HG03558 (cell line): Measurements from ENCODE around the gene SGSM1.

ENCODE experiments used
- ATAC-seq: cut with Tn5 transposase; IDR thresholded peaks from one replicate; pipeline ENCODE4 v1.9.1; 2021; ENCODE audit warnings: moderate number of reproducible peaks; ENCODE audit not compliant: unreplicated experiment; ENCODE audit errors: extremely low read depth

SGSM1 gene

DNA sequence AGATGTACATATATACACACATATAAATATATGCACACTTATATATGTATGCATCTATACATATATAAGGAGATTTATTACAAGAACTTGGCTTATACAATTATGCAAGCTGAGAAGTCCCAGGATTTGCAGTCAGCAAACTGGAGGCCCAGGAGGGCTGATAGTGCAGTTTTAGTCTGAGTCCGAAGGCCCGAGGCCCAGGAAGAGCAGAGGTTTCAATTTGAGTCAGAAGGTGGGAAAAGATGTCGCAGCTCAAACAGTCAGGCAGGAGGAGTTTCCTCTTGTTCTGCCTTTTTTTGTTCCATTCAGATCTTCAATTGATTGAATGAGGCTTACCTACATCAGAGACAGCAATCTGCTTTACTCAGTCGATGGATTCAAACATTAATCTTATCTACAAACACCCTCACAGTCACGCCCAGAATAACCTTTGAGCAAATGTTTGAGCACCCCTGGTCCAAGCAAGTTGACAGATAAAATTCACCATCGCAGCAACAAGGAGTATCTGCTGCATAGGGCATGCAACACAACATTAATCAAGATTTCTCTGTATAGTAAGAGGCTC, 4.0 kb upstream of the SGSM1 start:
- no peak for ATAC-seq

DNA sequence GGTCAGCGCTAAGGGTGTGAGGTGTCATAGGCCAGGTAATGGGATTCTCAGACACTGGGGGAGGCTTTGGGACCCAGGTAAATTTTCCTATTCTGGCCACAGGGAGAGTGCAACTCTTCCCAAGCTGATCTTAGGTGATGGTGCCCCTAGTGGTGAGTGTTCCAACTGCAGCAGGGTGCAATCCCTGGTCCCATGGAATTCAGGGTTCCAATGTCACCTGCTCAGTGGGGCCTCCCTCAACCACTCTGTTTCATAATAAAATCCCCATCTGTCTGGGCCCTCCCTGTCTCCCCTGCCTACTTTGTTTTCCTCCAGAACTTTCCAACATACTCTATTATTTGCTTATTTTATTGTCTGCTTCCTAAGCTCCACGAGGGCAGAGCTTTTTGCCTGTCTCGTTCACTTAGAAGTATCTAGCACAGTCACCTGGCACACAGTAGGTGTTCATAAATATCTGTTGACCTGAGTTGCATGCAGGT, 2.9 kb upstream of the SGSM1 start:
- no peak for ATAC-seq

DNA sequence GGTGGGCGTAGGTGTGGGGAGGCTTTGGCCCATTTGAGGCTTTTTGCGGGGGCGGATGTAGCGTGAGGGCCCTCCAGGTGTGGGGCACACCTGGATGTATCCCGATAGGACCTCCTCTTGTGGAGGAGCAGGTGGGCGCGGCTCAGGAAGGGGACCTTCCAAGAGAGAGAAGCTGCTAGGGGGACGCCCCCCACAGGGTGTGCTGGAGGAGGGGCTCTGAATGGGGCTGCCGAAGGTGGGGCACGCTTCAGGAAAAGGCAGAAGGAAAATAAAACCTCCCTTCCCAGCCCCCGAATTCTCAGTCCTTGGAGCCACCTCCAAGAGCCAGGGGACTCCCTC, 621 bp downstream of the SGSM1 start:
- no peak for ATAC-seq

DNA sequence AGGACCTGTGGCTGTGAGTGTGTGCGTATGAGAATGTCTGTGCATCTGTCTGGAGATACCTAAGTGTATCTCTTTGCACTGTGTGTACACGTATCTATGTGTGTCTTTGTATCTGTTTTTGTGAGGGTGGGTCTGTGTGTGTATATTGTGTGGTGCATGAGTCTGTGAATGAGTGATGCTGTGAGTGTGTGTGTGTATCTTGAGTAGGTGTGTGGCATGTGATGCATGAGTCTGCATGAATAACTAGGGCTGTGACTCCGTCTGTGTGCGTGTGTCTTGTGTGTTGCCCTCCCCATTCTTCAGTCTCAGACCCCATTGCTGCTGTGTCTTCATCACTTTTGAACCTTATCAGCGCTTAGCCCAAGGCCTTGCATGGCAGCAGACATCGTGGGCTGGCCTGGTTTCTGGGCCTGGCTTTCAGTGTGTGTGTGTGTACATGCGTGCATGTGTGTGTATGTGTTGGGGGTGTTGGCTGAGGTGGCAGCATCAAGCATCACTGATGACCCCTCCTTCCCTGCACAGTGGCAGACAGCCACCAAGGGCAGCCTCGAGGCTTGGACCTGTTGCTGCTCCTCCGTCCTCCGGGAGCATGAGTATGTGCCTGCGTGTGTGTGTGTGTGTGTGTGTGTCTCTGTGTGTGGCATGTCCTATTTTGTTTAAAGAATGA, 1.4 kb downstream of the SGSM1 start:
- no peak for ATAC-seq

DNA sequence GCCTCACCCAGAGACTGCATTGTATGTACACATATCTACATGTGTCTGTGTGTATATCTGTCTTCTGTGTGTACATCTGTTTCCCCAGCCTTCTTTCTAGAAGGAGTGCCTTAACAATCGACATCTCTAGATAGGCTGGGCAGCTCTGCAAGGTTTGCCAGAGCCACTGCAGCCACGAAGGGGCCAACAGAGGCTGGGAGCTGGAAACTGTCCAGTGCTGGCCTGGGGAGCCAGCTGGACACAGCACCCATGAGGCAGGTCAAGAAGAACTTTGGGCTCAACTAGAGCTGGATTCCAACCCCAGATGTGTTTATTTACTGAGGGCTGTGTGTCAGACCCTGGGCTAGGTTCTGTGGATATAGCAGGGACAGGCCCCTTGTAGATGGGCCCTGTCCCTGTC, 3.3 kb downstream of the SGSM1 start:
- ATAC-seq, result no peak

DNA sequence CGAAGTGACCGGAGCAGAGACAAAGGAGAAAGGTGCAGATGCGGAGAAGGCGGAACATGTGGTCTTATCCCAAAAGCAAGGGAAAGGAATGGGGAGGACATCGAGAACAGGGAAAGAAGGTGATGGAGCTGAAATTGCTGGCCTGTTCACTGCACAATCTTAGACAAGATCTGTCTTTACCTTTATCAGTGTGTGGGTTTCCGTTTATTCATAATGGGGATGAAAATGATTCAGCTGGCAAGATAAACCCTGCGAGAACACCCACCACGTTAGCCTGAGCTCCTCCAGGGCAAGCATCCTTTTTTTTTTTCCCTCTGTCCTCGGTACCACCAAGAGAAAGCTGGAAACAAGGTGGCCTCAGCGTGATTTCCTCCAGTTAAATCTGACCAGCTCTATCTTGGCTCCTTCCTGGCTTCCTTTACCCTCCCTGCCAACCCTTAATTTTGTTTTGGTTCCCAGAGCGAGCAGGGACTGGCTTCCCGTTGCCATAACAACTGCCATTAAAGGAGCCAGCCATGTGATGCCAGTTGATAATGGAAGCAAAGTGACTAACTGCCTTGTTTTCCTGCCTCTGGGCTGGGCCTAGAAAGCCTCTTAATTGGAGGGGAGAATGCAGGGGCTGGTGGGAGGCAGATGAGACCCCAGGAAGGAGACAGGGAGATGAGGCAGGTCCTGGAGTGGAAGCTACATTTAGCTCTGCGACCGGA, 4.2 kb downstream of the SGSM1 start:
- ATAC-seq, result no peak

DNA sequence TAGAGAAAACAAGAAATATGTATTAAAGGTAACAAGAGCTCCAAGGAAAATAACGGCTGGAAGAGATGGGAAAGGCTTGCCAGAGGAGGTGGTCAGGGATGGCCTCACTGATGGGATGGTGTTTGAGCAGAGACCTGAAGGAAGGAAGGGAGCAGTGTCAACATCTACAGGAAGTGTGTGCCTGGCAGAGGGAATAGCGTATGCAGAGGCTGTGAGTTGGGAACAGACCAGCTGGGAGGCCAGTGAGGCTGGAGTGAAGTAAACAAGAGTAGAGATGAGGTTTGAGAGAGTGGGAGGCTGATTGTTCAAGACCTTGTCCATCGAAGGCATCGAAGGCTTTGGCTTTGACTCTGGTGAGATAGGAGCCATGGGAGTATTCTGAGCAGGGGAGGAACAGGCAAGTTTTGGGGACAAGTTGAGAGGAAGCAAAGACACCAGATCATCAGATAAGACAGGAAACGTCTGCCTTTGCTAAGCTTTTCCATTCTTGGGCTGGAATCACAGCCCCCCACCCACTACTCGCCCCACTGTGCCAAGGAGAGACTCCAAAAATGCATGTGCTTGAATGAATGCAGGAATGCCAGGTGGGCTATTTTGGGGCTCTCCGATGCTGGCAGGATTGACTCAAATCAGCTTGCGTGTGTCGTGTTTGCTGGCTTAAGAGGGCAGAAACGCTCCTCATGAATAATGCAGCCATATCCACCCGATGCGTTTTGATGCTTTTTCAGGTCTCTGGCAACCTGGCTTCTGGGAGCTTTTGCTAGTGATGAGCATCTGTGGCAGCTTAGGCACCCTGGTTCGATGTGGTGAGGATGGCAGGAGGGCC, 7.2 kb downstream of the SGSM1 start:
- no peak for ATAC-seq

DNA sequence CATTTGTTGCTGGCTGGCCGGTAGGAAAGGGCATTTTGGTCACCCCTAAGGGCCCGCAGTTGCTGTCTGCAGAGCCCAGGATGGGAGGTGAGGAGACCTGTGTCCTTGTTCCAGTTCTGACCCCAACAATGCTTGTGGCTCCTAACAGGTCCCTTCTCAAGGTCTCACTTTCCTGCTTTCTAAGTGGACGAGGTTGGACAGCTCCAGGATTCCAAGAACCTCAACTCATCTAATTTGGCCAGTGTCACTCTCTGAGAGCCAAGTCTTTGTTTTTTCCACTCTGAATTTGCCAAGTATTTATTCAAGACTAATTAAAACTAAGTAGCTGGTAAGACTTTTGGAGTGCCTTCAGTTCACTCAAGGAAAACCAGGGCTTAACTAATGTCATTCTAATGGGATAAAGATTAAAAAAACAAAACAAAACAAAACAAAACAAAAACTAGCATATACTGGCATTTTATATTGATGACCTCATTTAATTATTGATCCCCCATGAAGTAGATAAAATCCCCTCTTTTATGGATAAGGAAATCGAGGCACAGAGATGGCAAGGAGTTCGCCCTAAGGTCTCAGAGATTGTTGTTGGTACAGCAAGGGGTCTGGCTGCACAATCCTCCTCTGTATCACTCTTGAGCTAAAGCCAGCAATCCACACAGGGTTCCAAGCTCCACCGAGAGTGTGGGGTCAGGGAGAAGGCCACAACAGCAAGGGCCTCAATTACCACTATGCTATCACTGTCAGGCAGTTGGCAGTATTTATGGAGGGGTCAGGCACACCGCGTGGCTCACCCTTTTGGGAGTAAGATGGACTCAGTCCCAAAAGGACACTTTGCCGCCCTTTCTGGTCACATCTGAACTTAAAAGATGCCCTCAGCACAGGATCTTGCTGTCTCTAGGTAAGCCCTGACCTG, 8.1 kb downstream of the SGSM1 start:
- no peak for ATAC-seq

DNA sequence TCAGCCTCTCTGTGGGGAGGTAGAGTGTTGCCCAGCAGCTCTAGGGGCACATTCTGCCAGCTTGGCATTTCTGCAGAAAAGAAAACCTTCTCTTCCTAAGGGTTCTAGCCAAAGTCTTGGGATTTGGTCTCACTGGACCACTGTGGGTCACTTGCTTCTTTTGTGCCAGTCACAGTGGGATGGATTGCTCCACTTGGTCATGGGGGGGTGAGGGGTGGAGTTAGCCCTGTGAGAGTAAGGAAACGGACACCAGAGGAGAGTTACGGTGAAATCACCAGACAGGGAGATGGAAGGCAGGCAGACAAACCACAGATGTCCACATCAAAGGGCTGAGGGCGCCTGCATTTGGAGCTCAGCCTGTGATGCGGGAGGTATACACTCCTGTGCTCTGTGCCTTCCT, 10.8 kb downstream of the SGSM1 start:
- no peak for ATAC-seq

DNA sequence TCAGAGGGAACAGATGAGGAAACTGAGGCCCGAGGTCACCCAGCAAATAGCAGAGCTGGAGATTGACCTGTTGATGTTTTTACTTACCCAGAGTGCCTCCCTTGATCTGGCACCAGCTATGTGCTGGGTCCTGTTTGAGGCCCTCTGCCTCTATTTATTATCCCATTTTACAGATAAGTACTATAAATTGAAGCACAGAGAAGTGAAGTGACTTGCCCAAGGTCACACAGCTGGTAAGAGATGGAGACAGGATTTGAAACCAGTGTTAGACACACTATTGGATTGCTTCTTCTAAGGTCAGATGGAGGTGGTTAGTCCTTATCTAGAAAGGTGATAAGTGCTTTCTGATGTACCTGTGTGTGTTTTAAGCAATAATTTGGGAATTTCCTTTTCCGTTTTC, 13.5 kb downstream of the SGSM1 start:
- ATAC-seq, result no peak

DNA sequence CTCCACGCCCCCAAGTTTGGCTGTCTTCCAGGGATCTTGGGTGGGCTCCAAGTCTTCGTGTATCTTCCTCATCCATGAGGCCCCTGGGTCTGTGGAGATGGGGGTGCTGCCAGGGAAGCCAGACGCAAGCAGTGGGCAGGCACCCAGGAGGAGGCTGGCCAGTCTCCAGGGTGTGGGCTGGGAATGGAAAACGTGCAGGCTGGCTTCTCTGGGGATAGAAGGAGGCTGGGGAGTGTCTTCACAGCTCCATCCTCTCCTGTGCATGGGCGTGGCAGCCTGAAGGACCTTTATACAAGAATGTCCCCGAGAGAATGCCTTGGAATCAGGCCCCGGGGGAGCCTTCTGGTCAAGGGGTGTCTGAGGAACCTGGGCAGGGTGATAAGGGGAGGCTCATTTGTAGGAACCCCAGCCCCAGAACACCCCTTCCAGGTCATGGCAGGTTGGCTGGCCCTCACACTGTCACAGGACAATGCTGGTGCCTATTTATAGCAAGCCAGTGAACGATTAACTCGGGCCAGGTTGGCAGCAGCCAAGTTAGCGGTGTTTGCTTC, 14.0 kb downstream of the SGSM1 start:
- no peak for ATAC-seq

DNA sequence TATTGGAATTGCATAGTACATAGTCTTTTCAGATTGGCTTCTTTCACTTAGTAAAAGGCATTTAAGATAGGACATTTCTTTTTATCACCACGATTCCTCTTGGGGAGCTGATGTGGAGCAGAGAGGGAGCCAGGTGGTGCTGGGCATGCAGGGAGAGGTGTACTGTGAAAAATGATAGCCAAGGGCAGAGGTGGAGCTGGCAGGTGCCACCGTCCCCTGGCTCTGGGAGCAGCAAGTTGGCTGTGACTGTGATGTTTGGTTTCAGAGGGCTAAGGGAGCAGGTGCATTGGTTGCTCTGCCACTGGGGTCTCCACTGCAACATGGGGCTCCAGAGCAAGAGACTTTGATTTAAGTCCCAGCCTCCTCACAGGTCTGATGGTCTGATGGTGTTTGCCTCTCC, 16.5 kb downstream of the SGSM1 start:
- no peak for ATAC-seq

DNA sequence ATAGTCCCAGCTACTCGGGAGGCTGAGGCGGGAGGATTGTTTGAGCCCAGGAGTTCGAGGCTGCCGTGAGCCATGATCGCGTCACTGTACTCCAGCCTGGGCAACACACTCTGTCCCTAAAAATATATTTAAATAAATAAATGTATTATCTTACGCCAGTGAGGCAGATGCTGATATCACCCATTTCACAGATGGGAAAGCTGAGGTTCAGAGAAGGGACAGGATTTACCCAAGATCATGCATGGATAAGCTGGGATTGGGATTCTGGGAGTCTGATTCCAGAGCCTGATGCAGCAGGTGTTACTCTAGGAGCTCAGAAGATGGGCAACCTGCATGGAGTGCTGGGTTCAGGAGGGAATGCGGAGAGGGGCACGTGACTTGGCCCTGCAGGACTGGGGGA, 17.8 kb downstream of the SGSM1 start:
- no peak for ATAC-seq

DNA sequence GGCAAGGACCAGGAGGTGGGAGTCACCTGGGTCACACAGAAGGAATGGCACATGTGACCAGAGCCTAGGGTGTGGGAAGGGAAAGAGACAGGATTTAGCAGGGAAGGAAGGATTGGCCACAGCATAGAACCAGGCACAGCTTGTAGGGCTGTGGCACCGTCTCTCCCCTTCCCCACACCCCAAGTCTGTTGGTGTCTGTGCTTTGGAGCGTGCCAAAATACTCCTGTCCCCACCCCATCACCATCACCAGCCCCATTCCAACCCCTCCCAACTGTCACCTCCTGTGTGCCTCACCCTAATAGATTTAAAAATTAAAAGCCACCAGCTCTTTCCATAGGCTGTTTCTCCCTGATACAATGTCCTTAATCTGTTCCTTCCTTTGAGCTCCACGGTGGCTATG, 18.2 kb downstream of the SGSM1 start:
- ATAC-seq, result no peak

DNA sequence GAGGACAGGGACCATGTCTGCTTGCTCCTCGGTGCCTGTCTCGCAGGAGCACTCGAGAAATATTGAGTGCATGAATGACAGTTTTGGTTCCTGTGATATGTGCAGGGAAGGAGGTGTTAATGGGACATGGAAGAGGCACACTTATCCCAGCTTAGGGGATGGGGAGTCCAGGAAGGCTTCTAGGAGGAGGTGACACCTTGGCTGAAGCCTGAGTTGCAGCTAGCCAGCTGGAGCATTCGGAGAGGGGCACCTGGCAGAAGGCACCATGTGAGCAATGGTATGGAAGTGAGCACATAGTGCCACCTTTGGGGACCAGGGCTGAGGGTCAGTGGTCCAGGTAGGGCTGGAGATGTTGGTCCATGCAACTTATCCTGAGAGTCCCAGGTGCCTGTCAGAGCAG, 18.9 kb downstream of the SGSM1 start:
- ATAC-seq, result no peak

DNA sequence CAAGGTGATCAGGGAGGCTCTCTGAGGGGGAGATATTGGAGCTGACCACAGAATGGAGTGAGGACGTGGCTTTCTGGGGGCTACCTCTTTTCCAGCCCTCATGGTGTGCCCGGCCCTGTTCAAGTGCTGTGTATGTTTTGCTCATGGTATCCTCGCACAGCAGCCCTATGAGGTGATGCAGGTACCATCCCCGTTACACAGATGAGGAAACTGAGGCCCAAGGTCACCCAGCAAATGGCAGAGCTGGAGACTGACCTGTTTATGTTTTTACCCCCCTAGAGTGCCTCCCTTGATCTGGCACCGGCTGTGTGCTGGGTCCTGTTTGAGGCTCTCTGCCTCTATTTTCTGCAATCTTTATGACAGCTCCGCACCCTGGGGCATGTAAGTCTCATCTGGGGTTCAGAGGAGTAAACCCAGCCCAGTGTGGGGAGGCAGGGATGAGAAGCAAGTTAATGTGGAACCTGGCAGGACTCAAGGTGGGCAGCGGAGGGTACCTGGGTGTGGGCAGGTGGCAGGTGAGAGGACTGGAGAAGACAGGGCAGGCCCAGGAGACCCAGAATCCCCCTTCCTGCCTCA, 20.8 kb downstream of the SGSM1 start:
- ATAC-seq, result no peak

DNA sequence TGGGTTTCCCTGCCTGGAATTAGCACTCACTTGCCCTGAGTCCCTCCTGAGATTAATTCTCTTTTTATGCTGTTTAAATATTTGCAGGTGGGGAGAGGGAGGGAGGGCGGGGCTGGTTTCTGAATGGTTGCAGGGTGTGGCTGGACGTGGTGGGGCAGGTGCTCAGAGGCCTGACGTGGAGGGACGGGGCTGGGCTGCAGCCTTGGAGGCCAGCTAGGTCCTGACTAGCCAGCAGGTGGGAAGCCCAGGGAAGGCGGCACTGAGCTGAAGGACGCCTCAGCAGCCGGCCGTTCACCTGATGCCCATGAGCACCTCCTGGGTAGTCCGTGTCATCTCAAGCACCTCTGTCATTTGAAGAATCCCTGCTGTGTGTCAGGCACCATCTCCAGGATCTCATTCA, 21.3 kb downstream of the SGSM1 start:
- no peak for ATAC-seq

DNA sequence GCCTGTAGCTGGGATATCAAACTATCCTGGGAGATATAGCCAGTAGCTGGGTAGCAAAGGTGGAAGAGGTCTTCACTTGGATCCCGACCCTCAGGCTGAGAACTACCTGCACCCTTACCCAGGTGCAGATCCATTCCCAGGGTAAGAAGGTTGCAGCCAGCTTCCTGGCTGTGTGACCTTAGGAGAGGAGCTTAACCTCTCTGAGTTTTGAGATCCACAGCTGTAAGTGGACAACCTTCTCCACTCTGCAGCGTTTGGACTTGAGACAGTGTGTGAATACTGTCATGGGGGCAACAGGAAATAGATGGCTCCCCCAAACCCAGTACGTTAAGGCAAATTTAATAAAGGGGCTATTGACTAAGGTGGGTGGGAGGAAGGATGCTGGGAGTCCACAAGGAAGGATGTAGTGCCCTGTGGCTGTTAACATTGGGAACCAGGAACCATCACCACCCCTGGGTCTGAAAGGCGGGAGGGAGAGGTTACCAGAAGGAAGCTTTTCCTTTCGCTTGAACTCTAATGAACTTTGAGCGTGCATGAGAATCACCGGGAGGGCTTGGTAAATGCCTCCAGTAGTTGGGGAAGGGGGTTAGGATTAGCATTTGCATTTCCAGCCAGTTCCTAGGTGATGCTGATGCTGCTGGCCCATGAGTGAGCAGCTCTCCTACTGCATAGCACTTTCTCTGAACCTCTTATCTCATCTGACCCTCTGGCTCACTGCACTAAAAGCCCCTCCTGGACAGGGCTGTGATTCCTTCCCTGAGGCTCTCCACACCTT, 24.4 kb downstream of the SGSM1 start:
- no peak for ATAC-seq

DNA sequence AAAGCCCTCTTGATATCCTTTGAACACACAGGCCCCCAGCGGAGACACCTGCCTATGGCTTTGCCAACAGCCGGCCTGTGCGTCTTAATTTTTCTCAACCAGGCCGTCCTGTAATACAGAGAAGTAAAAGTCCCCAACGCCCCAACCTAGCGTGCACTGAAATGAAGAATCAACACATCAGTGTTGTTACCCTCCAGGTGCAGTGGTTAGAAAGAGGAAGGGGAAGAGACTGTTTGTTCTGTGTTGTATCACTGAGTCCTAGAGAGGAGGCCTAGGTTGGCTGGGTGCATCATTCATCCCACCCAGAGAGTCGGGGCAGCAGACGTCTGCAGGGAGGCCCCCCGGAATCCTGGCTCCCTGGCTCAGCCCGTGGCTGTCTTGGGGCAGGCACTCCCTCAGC, 25.7 kb downstream of the SGSM1 start:
- no peak for ATAC-seq
